ENCODE results near the gene SIRT2. TPM values are rescaled to one million over a fixed set of nuclear protein-coding genes. Genes with fewer than 3 reads are reported as not detected.

Gene SIRT2
- total RNA-seq, 1 experiment from 2014 or later, result 8.4 TPM

DNA sequence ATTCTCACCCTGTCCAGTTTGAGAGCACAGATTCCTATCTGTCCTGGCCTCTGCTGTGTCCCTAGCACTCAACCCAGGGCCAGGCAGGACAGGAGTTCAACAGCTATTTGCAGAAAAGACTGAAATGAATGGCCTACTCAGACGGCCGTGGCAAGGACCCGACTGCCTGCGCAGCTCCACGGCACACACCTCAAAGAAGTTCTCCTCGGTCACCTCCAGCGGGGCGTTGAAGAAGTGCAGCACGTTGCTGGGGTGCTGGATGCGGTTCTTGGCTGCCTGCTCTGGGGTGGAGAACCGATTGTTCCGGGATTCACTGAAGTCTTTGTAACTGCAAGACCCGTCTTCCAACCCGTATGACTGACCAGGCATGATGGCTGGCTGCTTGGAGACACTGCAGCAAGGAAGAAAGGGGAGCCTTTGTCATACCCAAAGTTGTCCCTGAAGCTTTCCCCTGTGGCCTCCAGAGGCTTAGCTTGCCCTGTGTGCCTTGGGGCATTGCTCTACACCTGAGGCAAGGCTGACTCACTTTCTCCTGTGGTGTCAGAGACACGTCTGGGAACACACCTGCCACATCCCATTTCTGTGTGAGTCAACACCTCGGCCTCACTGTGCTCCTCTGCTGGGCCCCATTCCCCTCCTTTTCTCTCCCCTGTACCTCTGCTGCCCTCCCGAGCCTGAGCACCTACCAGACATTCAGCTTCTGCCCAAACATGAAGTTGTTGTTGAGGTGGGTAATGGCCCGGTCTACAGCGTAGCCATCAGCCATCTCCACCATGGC is 61.0 kb downstream of the SIRT2 start:
- no peak overlapping the region for H3K4me2 ChIP-seq (ENCODE audit: insufficient read depth, insufficient read length, low read length)

More for the DNA sequence above, 61.0 kb downstream of the SIRT2 start:
- TF ChIP-seq, protein P1, sequence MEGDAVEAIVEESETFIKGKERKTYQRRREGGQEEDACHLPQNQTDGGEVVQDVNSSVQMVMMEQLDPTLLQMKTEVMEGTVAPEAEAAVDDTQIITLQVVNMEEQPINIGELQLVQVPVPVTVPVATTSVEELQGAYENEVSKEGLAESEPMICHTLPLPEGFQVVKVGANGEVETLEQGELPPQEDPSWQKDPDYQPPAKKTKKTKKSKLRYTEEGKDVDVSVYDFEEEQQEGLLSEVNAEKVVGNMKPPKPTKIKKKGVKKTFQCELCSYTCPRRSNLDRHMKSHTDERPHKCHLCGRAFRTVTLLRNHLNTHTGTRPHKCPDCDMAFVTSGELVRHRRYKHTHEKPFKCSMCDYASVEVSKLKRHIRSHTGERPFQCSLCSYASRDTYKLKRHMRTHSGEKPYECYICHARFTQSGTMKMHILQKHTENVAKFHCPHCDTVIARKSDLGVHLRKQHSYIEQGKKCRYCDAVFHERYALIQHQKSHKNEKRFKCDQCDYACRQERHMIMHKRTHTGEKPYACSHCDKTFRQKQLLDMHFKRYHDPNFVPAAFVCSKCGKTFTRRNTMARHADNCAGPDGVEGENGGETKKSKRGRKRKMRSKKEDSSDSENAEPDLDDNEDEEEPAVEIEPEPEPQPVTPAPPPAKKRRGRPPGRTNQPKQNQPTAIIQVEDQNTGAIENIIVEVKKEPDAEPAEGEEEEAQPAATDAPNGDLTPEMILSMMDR (conservative IDR thresholded peaks at IDR 0.05), result no peak
- no peak overlapping the region for H2BK12ac ChIP-seq (ENCODE audit: insufficient read length, low read depth, low read length)
- no peaks in the 10 kb centered on the region for H3K23me2 ChIP-seq (ENCODE audit: insufficient read length, low read depth, low read length, poor library complexity, severe bottlenecking)
- DNase-seq, result no peak
- H2AK5ac ChIP-seq (ENCODE audit: insufficient read length, low read length), result no peak overlapping the region
- H3K56ac ChIP-seq (ENCODE audit: insufficient read length, low read depth, low read length), result no peak overlapping the region
- no peaks in the 10 kb centered on the region; a peak in 1 of 5 replicates for H3K9me3 Mint-ChIP-seq
- H4K8ac ChIP-seq (replicated peaks; ENCODE audit: insufficient read length, low read depth, low read length), result no peak overlapping the region
- no peak overlapping the region for H3K4me3 Mint-ChIP-seq
- H2BK15ac ChIP-seq (ENCODE audit: low read depth, low read length), result no peak overlapping the region
- H3K4me1 Mint-ChIP-seq, result no peaks in the 10 kb centered on the region
- H3K27ac ChIP-seq (ENCODE audit: insufficient read length, low read depth, low read length), result no peak overlapping the region
- peaks cover 70 to 92% (median 75%) of the 10 kb centered on the region in 3 experiments for H3K36me3 Mint-ChIP-seq (ENCODE audit: insufficient read depth in 1 of 3, low read depth in 3 of 3)
- no peak overlapping the region for H3K9ac ChIP-seq (ENCODE audit: extremely low read depth, insufficient read length, low read length)
- no peak overlapping the region for H4K91ac ChIP-seq (ENCODE audit: insufficient read length, low read depth, low read length)
- no peaks in the 10 kb centered on the region for H3K9me3 ChIP-seq (ENCODE audit: control insufficient read depth, low read depth, low read length)
- no peak overlapping the region for H3K23ac ChIP-seq (ENCODE audit: insufficient read length, low read depth, low read length)
- H3K79me2 ChIP-seq (ENCODE audit: insufficient read depth, low read length), result no peaks in the 10 kb centered on the region
- H3K18ac ChIP-seq (ENCODE audit: insufficient read length, low read depth, low read length), result no peak overlapping the region
- no CpG with 5 or more reads among the region's 19 CpGs for WGBS (ENCODE audit: extremely low coverage, insufficient read length, low lambda C conversion rate)
- H3K27me3 ChIP-seq (ENCODE audit: insufficient read depth, low read length), result no peaks in the 10 kb centered on the region
- H3K79me1 ChIP-seq (ENCODE audit: insufficient read depth, low read depth, low read length, poor library complexity, severe bottlenecking), result no peaks in the 10 kb centered on the region
- H3K4ac ChIP-seq (ENCODE audit: low read depth, low read length), result no peak overlapping the region
- peak overlapping the region in 2 of 3 experiments; percentile 57 to 88; a peak in 3 of 7 replicates for H3K27ac Mint-ChIP-seq
- H3T11ph ChIP-seq (ENCODE audit: low read length), result no peak overlapping the region
- no peaks in the 10 kb centered on the region for H3K4me1 ChIP-seq (ENCODE audit: insufficient read depth, low read length)
- H2BK20ac ChIP-seq (ENCODE audit: low read depth, low read length, poor library complexity, severe bottlenecking), result no peak overlapping the region
- H2BK5ac ChIP-seq (ENCODE audit: insufficient read length, low read length), result no peak overlapping the region
- H2BK120ac ChIP-seq (ENCODE audit: low read depth, low read length, poor library complexity, severe bottlenecking), result no peak overlapping the region
- no peaks in the 10 kb centered on the region for H3K27me3 Mint-ChIP-seq (ENCODE audit: low read depth)
- no peak overlapping the region for H2AFZ ChIP-seq (ENCODE audit: low read length)
- H4K5ac ChIP-seq (ENCODE audit: insufficient read length, low read depth, low read length), result no peak overlapping the region
- H3K14ac ChIP-seq (ENCODE audit: insufficient read depth, low read length), result no peak overlapping the region
- no peaks in the 10 kb centered on the region for H4K20me1 ChIP-seq (ENCODE audit: control insufficient read depth, insufficient read depth, insufficient read length)

Data from H9 (cell line).